H1 (cell line): ENCODE results near the gene TWSG1. TPM values are rescaled to one million over a fixed set of nuclear protein-coding genes. Genes with fewer than 3 reads are reported as not detected.

Experiments
- CBX8 ChIP-seq: fragments of 300-800, 300-1000 bp; sonication (generic); IDR thresholded peaks from 2 replicates; pipeline ENCODE4 v1.7.1; 2016; ENCODE audit warnings: low read depth, low read length, borderline replicate concordance
- EGR1 ChIP-seq: IDR thresholded peaks from 2 replicates; pipeline ENCODE4 v1.6.1; 2011; ENCODE audit warnings: low read depth, low read length, borderline replicate concordance
- EZH2 ChIP-seq: fragments of 200-600 bp; sonication (generic); IDR thresholded peaks from 2 replicates; pipeline ENCODE4 v1.7.1; 2012; ENCODE audit warnings: low read depth, mild to moderate bottlenecking, moderate library complexity, low read length, inconsistent platforms; ENCODE audit not compliant: severe bottlenecking
- KDM4A ChIP-seq: IDR thresholded peaks from one replicate; pipeline ENCODE4 v1.7.1; 2012; ENCODE audit warnings: low read depth, mild to moderate bottlenecking, moderate library complexity, low read length, inconsistent platforms; ENCODE audit not compliant: severe bottlenecking
- SAP30 ChIP-seq: fragments of 300-600 bp; sonication (generic); IDR thresholded peaks from 2 replicates; pipeline ENCODE4 v1.7.1; 2012; ENCODE audit warnings: low read length, moderate library complexity, mild to moderate bottlenecking, inconsistent platforms; ENCODE audit not compliant: insufficient read depth, insufficient replicate concordance
- SIX5 ChIP-seq: IDR thresholded peaks from 2 replicates; pipeline ENCODE4 v1.6.1; 2011; ENCODE audit warnings: mild to moderate bottlenecking, low read depth, low read length
- SP4 ChIP-seq: IDR thresholded peaks from 2 replicates; pipeline ENCODE4 v1.6.1; 2012; ENCODE audit warnings: low read length, inconsistent platforms
- polyA plus RNA-seq, 7 experiments: library from polyadenylated mRNA; depleted of rRNA in 3 of 7; stranded (reverse) in 5 of 7; unstranded in 2 of 7; fragments of >200 nt in 5 of 7; fragments of 200-250 nt in 2 of 7; gene quantifications; 1 replicate in 5 of 7; 2 replicates in 1 of 7; 4 replicates in 1 of 7; pipeline versions ENCODE4 v1.2.1 to v1.2.3, GENCODE V29; 2011 to 2013; ENCODE audit warnings: missing spikeins in 2 of 7, mixed read lengths in 2 of 7
- total RNA-seq: library from RNA; stranded (reverse); fragmentation: NEBNext Ultra II Directional; extraction: Animal tissue kit (Norgen Biotek cat#: 25700); gene quantifications from 2 replicates; pipeline ENCODE4 v1.2.1, GENCODE V29; 2021
- TF ChIP-seq, protein P1 (sequence below): IDR thresholded peaks from 2 replicates; pipeline ENCODE4 v1.6.1; 2011; ENCODE audit warnings: low read length, improper control_type of control experiment

The TWSG1 gene
- total and polyA plus RNA-seq, 2 of the 8 experiments (the other 6 are each of a cell fraction or from before 2014, with no cell fraction given), result 11.8 to 19.8 TPM

DNA sequence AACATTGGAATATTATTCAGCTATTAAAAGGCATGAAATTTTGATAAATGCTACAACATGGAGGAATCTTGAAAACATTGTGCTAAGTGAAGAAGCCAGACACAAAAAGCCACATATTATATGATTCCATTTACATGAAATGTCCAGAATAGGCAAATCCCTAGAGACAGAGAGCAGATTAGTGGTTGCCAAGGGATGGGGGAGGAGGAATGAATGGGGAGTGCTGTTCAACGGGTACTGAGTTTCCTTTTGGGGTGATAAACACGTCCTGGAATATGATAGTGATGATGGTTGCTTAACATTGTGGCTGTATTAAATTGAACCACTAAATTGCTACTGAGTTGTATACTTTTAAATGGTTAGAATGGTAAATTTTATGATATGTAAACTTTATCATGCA lies 8.9 kb upstream of the TWSG1 start (continued):
- TF ChIP-seq SIX5, result no peak
- no peak for TF ChIP-seq CBX8
- TF ChIP-seq SP4, result no peak
- TF ChIP-seq SAP30, result no peak
- no peak for TF ChIP-seq EZH2
- TF ChIP-seq EGR1, result no peak
- TF ChIP-seq KDM4A, result no peak
- TF ChIP-seq, protein P1, sequence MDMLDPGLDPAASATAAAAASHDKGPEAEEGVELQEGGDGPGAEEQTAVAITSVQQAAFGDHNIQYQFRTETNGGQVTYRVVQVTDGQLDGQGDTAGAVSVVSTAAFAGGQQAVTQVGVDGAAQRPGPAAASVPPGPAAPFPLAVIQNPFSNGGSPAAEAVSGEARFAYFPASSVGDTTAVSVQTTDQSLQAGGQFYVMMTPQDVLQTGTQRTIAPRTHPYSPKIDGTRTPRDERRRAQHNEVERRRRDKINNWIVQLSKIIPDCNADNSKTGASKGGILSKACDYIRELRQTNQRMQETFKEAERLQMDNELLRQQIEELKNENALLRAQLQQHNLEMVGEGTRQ, result no peak
